Measurements from ENCODE around the gene IGFL3.

DNA sequence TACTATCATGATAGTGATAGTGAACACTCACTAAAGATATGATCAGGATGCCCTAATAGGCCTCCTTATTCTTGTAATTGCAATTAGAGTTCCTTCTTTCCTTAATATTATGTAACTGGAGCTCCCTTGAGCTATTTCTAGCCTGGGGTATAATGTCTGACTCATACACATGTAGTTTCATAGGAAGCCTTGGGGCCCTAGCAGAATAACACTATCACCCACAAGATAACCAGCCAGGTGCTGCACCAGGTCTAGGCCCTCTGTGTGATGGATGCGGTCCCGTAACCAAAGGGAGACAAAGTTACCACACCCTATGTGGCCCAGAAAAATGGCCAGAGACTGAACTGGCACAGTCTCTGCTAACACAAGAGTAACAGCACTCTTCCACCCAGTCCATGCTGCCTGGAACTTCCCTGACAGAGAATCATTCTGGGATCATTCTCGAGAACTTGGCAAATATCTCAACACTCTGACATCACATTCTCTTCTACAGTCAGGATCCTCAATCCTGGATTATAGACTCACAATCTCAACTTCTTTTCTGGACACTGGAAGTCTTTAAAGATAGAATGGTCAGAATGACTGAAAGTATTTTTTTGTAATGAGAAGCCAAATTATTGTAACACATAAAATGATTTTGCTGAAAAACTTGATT, 51.1 kb downstream of the IGFL3 start:
- TF ChIP-seq POLR2A (IDR thresholded peaks at IDR 0.05) = no peak
- TF ChIP-seq, protein P1, sequence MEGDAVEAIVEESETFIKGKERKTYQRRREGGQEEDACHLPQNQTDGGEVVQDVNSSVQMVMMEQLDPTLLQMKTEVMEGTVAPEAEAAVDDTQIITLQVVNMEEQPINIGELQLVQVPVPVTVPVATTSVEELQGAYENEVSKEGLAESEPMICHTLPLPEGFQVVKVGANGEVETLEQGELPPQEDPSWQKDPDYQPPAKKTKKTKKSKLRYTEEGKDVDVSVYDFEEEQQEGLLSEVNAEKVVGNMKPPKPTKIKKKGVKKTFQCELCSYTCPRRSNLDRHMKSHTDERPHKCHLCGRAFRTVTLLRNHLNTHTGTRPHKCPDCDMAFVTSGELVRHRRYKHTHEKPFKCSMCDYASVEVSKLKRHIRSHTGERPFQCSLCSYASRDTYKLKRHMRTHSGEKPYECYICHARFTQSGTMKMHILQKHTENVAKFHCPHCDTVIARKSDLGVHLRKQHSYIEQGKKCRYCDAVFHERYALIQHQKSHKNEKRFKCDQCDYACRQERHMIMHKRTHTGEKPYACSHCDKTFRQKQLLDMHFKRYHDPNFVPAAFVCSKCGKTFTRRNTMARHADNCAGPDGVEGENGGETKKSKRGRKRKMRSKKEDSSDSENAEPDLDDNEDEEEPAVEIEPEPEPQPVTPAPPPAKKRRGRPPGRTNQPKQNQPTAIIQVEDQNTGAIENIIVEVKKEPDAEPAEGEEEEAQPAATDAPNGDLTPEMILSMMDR (IDR thresholded peaks at IDR 0.05) = no peak

Data from right lobe of liver (tissue), 4 donors.